Measurements from ENCODE around the gene ESYT1.

Gene ESYT1

GRCh38 chr12:56127888-56128669, at the start of gene ESYT1:
Gene ESYT1 (plus strand): TSS chr12:56128267. CDS start chr12:56128320, 53 bp downstream.
- peak; percentile 99 for DNase-seq (ENCODE audit: low read depth, low spot score)

GRCh38 chr12:56078427-56078826, 49.6 kb upstream of the ESYT1 start:
- no peak for DNase-seq (ENCODE audit: low read depth, low spot score)

- DNase-seq (ENCODE audit: low read depth, low spot score) = peak; percentile 35
Measured at GRCh38 chr12:56078931-56079722, 48.9 kb upstream of the ESYT1 start.

GRCh38 chr12:56079723-56080555, 48.1 kb upstream of the ESYT1 start, which contains the start of gene ERBB3:
Gene ERBB3 (plus strand): TSS chr12:56080165. CDS start chr12:56080301, 136 bp downstream.
- no peak for DNase-seq (ENCODE audit: low read depth, low spot score)

- no peak for DNase-seq (ENCODE audit: low read depth, low spot score)
Measured at GRCh38 chr12:56080556-56081138, 47.4 kb upstream of the ESYT1 start.

- DNase-seq (ENCODE audit: low read depth, low spot score) = no peak
Measured at GRCh38 chr12:56081393-56082347, 46.4 kb upstream of the ESYT1 start.

GRCh38 chr12:56082382-56082781, 45.7 kb upstream of the ESYT1 start:
- no peak for DNase-seq (ENCODE audit: low read depth, low spot score)

GRCh38 chr12:56082967-56083366, 45.1 kb upstream of the ESYT1 start:
- DNase-seq (ENCODE audit: low read depth, low spot score) = no peak

- no peak for DNase-seq (ENCODE audit: low read depth, low spot score)
Measured at GRCh38 chr12:56084958-56085543, 43.0 kb upstream of the ESYT1 start.

GRCh38 chr12:56086096-56086495, 42.0 kb upstream of the ESYT1 start:
- no peak for DNase-seq (ENCODE audit: low read depth, low spot score)

GRCh38 chr12:56086608-56087007, 41.5 kb upstream of the ESYT1 start:
- no peak for DNase-seq (ENCODE audit: low read depth, low spot score)

- no peak for DNase-seq (ENCODE audit: low read depth, low spot score)
Measured at GRCh38 chr12:56087220-56087619, 40.8 kb upstream of the ESYT1 start.

- no peak for DNase-seq (ENCODE audit: low read depth, low spot score)
Measured at GRCh38 chr12:56097738-56098137, 30.3 kb upstream of the ESYT1 start.

GRCh38 chr12:56098592-56098991, 29.5 kb upstream of the ESYT1 start:
- no peak for DNase-seq (ENCODE audit: low read depth, low spot score)

GRCh38 chr12:56099787-56100186, 28.3 kb upstream of the ESYT1 start:
- no peak for DNase-seq (ENCODE audit: low read depth, low spot score)

GRCh38 chr12:56101045-56101444, 27.0 kb upstream of the ESYT1 start:
- no peak for DNase-seq (ENCODE audit: low read depth, low spot score)

GRCh38 chr12:56102683-56103065, 25.4 kb upstream of the ESYT1 start:
- no peak for DNase-seq (ENCODE audit: low read depth, low spot score)

GRCh38 chr12:56103066-56103711, 24.9 kb upstream of the ESYT1 start:
- no peak for DNase-seq (ENCODE audit: low read depth, low spot score)

- no peak for DNase-seq (ENCODE audit: low read depth, low spot score)
Measured at GRCh38 chr12:56103823-56104108, 24.3 kb upstream of the ESYT1 start.
